Neural progenitor cell (in vitro differentiated cells): Measurements from ENCODE around the gene RUSF1. TPM values are rescaled to one million over a fixed set of nuclear protein-coding genes. Genes with fewer than 3 reads are reported as not detected.

Experiments used
- DNase-seq: peaks from one replicate; pipeline ENCODE4 v3.0.0-alpha.2; 2016; ENCODE audit warnings: low spot score
- H2AFZ ChIP-seq: fragments of 200-600 bp; sonication (generic); replicated peaks from 2 replicates; pipeline ENCODE4 v1.6.1; 2016; ENCODE audit warnings: antibody characterized with exemption
- H3F3A ChIP-seq: fragments of 200-600 bp; sonication (generic); 2 replicates; pipeline ENCODE4 v1.6.1; 2016; ENCODE audit warnings: antibody characterized with exemption, low read depth
- H3K27ac ChIP-seq: fragments of 200-600 bp; sonication (generic); 2 replicates; pipeline ENCODE4 v1.5.1; 2016; ENCODE audit warnings: mild to moderate bottlenecking
- H3K27me3 ChIP-seq: fragments of 200-600 bp; sonication (generic); 2 replicates; pipeline ENCODE4 v1.6.1; 2016; ENCODE audit warnings: mild to moderate bottlenecking, moderate library complexity
- H3K36me3 ChIP-seq: fragments of 200-600 bp; sonication (generic); 2 replicates; pipeline ENCODE4 v1.5.1; 2016
- H3K4me1 ChIP-seq: fragments of 200-600 bp; sonication (generic); 2 replicates; pipeline ENCODE4 v1.6.1; 2016; ENCODE audit warnings: mixed run types
- H3K4me2 ChIP-seq: fragments of 200-600 bp; sonication (generic); 2 replicates; pipeline ENCODE4 v1.6.1; 2016
- H3K4me3 ChIP-seq: fragments of 200-600 bp; sonication (generic); 2 replicates; pipeline ENCODE4 v1.5.1; 2016
- H3K79me2 ChIP-seq: fragments of 200-600 bp; sonication (generic); 2 replicates; pipeline ENCODE4 v1.6.1; 2016; ENCODE audit warnings: low read depth
- H3K9ac ChIP-seq: fragments of 200-600 bp; sonication (generic); 2 replicates; pipeline ENCODE4 v1.6.1; 2016
- H3K9me3 ChIP-seq: fragments of 200-600 bp; sonication (generic); 2 replicates; pipeline ENCODE4 v1.5.1; 2016; ENCODE audit warnings: low read depth
- H4K20me1 ChIP-seq: fragments of 200-600 bp; sonication (generic); 2 replicates; pipeline ENCODE4 v1.6.1; 2016; ENCODE audit warnings: low read depth
- H3K27ac Mint-ChIP-seq: 3 replicates; pipeline ENCODE4 v1.8.0; 2021; ENCODE audit warnings: mixed read lengths
- H3K27me3 Mint-ChIP-seq: 2 replicates; pipeline ENCODE4 v1.8.0; 2022; ENCODE audit warnings: low read depth, mild to moderate bottlenecking, inconsistent platforms, moderate library complexity, mixed read lengths; ENCODE audit not compliant: insufficient read depth
- H3K36me3 Mint-ChIP-seq: 3 replicates; pipeline ENCODE4 v1.8.0; 2021; ENCODE audit warnings: mixed read lengths
- H3K4me1 Mint-ChIP-seq: 3 replicates; pipeline ENCODE4 v1.8.0; 2021; ENCODE audit warnings: mixed read lengths
- H3K4me3 Mint-ChIP-seq: 3 replicates; pipeline ENCODE4 v1.8.0; 2021; ENCODE audit warnings: mild to moderate bottlenecking, moderate library complexity, mixed read lengths
- H3K9me3 Mint-ChIP-seq: 3 replicates; pipeline ENCODE4 v1.8.0; 2020; ENCODE audit warnings: mixed read lengths
- EZH2 ChIP-seq: fragments of 200-600 bp; sonication (generic); IDR thresholded peaks from 2 replicates; pipeline ENCODE4 v1.6.1; 2017; ENCODE audit warnings: antibody characterized with exemption, mild to moderate bottlenecking, moderate library complexity
- EZH2phosphoT487 ChIP-seq: fragments of 200-600 bp; sonication (generic); IDR thresholded peaks from 2 replicates; pipeline ENCODE4 v1.6.1; 2017; ENCODE audit warnings: antibody characterized with exemption
- total RNA-seq: library from RNA; depleted of rRNA; stranded (reverse); fragments of >200 nt; gene quantifications from 2 replicates; pipeline ENCODE4 v1.2.3, GENCODE V29; 2015; ENCODE audit warnings: low replicate concordance
- TF ChIP-seq, protein P1 (sequence below): fragments of 200-600 bp; sonication (generic); IDR thresholded peaks from 2 replicates; pipeline ENCODE4 v1.5.1; 2017; ENCODE audit warnings: antibody characterized with exemption, mild to moderate bottlenecking

The RUSF1 gene
- total RNA-seq, 1 donor from 2014 or later: 11.5 TPM

DNA sequence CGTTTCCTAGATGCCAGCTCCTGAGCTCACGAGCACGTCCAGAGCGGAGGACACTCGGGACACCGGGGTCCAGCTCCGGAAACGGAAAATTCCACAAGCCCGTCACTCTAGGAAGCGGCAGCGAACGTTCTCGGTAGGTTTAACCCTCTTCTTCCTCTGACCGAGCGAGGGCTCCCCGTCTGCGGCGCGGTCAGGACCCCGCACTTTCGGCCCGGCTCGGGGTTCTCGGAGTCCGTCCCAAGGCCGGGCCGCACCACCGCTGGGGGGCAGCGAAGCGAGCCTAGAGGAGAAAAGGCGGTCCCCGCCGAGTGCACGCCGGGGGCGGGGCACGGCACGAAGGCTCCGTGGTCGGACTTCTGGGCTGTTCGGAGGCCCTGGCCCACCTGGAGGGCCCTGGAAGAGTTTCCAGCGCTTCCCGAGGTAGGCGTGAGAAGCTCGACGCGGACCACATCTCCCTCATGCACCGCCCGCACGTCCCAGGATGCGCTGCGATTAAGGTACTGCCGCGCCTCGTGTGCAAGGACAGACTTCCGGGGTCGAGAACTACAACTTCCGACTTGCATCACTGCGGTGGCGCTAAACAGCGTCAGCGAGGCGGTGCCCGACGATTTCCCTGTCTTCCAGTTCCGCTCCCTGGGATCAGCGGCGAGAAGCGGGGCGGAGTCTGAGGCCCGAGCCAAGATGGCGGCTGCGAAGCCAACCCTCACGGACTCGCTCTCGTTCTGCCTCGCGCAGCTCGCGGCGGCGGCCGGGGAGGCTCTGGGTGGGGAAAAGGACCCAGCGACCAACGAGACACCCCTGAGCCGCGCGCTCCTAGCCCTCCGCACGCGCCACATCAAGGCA lies 49.1 kb downstream of the RUSF1 start, which contains the start of gene ARMC5:
Gene ARMC5, plus strand, starts transcription at position 658 of the 843 bp plus-strand sequence. Its CDS starts 24 bp downstream, at position 682.
- Mint-ChIP-seq H3K36me3 (no peaks in the 10 kb centered on the region), H3K4me1 (peaks cover 28% of the 10 kb centered on the region), H3K4me3 (peak within 1 kb of the TSS; percentile 93), H3K9me3 (no peaks in the 10 kb centered on the region), H3K27ac (peak within 1 kb of the TSS; percentile 93), H3K27me3 (no peaks in the 10 kb centered on the region)
- H3K9ac ChIP-seq: peak within 1 kb of the TSS; percentile 96
- DNase-seq: peak; percentile 99
- no peaks in the 10 kb centered on the region for H3K9me3 ChIP-seq
- H2AFZ ChIP-seq: peak within 1 kb of the TSS; percentile 88
- H3K27ac ChIP-seq: peak within 1 kb of the TSS; percentile 97
- no peaks in the 10 kb centered on the region for H3K36me3 ChIP-seq
- H3K27me3 ChIP-seq: no peaks in the 10 kb centered on the region
- H3K4me2 ChIP-seq: peak within 1 kb of the TSS; percentile 98
- peak within 1 kb of the TSS; percentile 70 for H3K4me3 ChIP-seq
- H4K20me1 ChIP-seq: peaks cover 45% of the 10 kb centered on the region
- H3F3A ChIP-seq: peaks cover 31% of the 10 kb centered on the region
- peaks cover 34% of the 10 kb centered on the region for H3K79me2 ChIP-seq
- TF ChIP-seq EZH2phosphoT487: no peak
- TF ChIP-seq EZH2: peak; percentile 35
- TF ChIP-seq, protein P1, sequence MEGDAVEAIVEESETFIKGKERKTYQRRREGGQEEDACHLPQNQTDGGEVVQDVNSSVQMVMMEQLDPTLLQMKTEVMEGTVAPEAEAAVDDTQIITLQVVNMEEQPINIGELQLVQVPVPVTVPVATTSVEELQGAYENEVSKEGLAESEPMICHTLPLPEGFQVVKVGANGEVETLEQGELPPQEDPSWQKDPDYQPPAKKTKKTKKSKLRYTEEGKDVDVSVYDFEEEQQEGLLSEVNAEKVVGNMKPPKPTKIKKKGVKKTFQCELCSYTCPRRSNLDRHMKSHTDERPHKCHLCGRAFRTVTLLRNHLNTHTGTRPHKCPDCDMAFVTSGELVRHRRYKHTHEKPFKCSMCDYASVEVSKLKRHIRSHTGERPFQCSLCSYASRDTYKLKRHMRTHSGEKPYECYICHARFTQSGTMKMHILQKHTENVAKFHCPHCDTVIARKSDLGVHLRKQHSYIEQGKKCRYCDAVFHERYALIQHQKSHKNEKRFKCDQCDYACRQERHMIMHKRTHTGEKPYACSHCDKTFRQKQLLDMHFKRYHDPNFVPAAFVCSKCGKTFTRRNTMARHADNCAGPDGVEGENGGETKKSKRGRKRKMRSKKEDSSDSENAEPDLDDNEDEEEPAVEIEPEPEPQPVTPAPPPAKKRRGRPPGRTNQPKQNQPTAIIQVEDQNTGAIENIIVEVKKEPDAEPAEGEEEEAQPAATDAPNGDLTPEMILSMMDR: peak; percentile 61
- peaks cover 9% of the 10 kb centered on the region for H3K4me1 ChIP-seq

DNA sequence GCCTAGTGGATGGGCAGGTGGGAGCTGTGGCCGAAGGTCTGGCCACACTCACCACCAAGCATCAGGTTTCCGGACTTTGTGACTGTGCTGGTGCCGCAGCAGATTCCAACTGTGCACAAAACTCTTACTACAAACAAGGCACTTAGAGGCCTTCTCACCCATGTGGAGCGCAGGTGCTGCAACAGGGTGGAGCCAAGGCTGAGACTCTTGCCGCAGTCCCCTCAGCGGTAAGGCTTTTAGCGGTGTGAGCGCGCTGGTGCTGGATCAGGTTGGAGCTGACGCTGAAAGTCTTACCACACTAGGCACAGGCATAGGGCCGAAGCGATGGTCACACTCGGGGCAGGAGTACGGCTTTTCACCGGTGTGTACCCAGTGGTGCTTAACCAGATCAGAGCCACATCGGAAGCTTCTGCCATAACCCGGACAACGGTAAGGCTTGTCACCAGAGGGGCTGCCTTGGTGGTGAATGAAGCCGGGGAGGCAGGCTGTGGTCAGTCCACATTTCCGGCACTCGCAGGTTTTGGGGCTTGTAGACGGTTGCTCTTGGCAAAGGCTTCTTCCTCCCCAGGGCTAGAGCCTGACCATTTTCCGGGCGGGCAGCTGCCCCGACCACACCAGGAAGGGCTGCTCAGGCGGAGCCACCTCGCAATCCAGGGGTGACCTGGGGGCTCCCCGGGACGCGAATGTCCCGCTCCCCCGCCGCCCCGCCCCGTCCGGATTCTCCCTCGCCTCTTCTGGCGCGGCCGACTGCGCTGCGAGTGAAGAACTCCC lies 49.9 kb downstream of the RUSF1 start:
- H3K4me3 Mint-ChIP-seq: peak overlapping the region; percentile 93
- no peaks in the 10 kb centered on the region for H3K36me3 Mint-ChIP-seq
- H3K27me3 Mint-ChIP-seq: no peaks in the 10 kb centered on the region
- TF ChIP-seq EZH2phosphoT487 (no peak), EZH2 (no peak)
- TF ChIP-seq, protein P1: no peak
- H3F3A ChIP-seq: peaks cover 39% of the 10 kb centered on the region
- peaks cover 34% of the 10 kb centered on the region for H3K79me2 ChIP-seq
- peak overlapping the region; percentile 88 for H2AFZ ChIP-seq
- peak overlapping the region; percentile 70 for H3K4me3 ChIP-seq
- H3K4me1 ChIP-seq: peaks cover 17% of the 10 kb centered on the region
- H3K27ac ChIP-seq: peak overlapping the region; percentile 97
- H3K36me3 ChIP-seq: no peaks in the 10 kb centered on the region
- H3K27me3 ChIP-seq: no peaks in the 10 kb centered on the region
- peak; percentile 69 for DNase-seq
- H3K9me3 Mint-ChIP-seq: no peaks in the 10 kb centered on the region
- H3K27ac Mint-ChIP-seq: peak overlapping the region; percentile 34
- H3K4me1 Mint-ChIP-seq: peaks cover 36% of the 10 kb centered on the region
- no peaks in the 10 kb centered on the region for H3K9me3 ChIP-seq
- H4K20me1 ChIP-seq: peaks cover 53% of the 10 kb centered on the region
- H3K4me2 ChIP-seq: peak overlapping the region; percentile 98
- H3K9ac ChIP-seq: peak overlapping the region; percentile 48

DNA sequence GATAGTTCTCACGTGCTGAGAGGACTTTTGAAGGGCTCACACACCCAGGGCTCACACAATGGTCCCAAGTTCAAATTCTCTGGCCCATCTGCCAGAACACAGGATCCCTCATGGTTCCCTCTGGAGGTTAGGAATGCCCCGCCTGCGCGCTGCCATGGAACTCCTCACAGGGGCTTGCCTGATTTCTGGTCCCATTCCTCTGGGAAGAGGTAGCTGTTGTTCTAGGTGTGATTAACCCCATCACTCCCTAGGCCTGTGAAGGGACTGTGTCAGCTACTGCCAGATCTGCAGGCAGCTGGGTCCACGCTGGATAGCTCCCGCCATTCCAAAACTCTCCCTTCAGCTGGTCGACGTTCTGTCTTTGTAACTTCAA lies 51.2 kb downstream of the RUSF1 start:
- no peak overlapping the region for H3K9ac ChIP-seq
- no peaks in the 10 kb centered on the region for H3K27me3 Mint-ChIP-seq
- H2AFZ ChIP-seq: no peak overlapping the region
- H3K4me3 ChIP-seq: no peak overlapping the region
- H3K79me2 ChIP-seq: peaks cover 34% of the 10 kb centered on the region
- no peaks in the 10 kb centered on the region for H3K9me3 Mint-ChIP-seq
- H3K4me3 Mint-ChIP-seq: peak overlapping the region; percentile 93
- DNase-seq: no peak
- peaks cover 63% of the 10 kb centered on the region for H4K20me1 ChIP-seq
- H3K36me3 ChIP-seq: no peaks in the 10 kb centered on the region
- H3K4me2 ChIP-seq: peak overlapping the region; percentile 98
- no peak overlapping the region for H3K27ac ChIP-seq
- H3K4me1 Mint-ChIP-seq: peaks cover 43% of the 10 kb centered on the region
- peaks cover 23% of the 10 kb centered on the region for H3K4me1 ChIP-seq
- no peaks in the 10 kb centered on the region for H3K27me3 ChIP-seq
- TF ChIP-seq EZH2phosphoT487 (no peak), EZH2 (no peak)
- TF ChIP-seq, protein P1: no peak
- H3K27ac Mint-ChIP-seq: no peak overlapping the region
- H3K9me3 ChIP-seq: no peaks in the 10 kb centered on the region
- no peaks in the 10 kb centered on the region for H3K36me3 Mint-ChIP-seq
- H3F3A ChIP-seq: peaks cover 47% of the 10 kb centered on the region
